ENCODE measurements around the gene CADPS. TPM values are rescaled to one million over a fixed set of nuclear protein-coding genes. Genes with fewer than 3 reads are reported as not detected.

The CADPS gene
- total RNA-seq, 1 donor from 2014 or later = not detected

DNA sequence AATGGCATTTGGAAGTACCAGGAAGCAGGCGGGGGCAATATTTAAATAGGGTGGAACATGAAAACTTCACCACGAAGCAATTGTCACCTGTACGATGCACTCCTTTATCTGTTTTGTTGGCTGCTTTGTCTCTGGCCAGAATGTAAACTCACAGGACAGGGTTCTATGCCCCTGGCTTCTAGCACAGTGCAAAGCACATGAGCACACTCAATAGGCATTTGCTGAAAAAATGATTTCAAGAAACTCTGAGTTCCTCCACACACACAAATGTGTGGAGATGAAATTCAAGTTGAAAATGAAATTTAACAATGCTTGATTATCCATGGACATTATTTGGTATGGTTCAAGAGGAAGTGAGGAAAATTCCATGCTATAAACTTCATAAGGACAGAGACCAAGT lies 272.2 kb downstream of the CADPS start:
- H3K36me3 ChIP-seq = no peaks in the 10 kb centered on the region
- H3K27ac ChIP-seq = no peak overlapping the region
- intact Hi-C loops (cut with DNase I) = loop anchor here (5.0 kb wide), 1 partner anchor 41 kb away; no protein-coding TSS in a partner anchor
- H3K9me3 ChIP-seq = no peaks in the 10 kb centered on the region
- TF ChIP-seq CTCF (IDR thresholded peaks at IDR 0.05) = no peak
- H3K4me3 ChIP-seq = no peak overlapping the region
- no peaks in the 10 kb centered on the region for H3K27me3 ChIP-seq
- DNase-seq (ENCODE audit: low spot score in 2 of 2) = no peak
- H3K4me1 ChIP-seq = peaks cover 4% of the 10 kb centered on the region in 2 donors

GRCh38 chr3:62602129-62602770 lies 273.0 kb downstream of the CADPS start:
- Histone ChIP-seq H3K27me3 (no peaks in the 10 kb centered on the region), H3K9me3 (no peaks in the 10 kb centered on the region), H3K27ac (no peak overlapping the region), H3K4me1 (peaks cover 0 to 2% of the 10 kb centered on the region in 2 donors), H3K4me3 (no peak overlapping the region), H3K36me3 (no peaks in the 10 kb centered on the region)
- no peak for DNase-seq (ENCODE audit: low spot score in 2 of 2)
- intact Hi-C loops (cut with DNase I) = loop anchor here (5.0 kb wide), 1 partner anchor 40 kb away; no protein-coding TSS in a partner anchor
- TF ChIP-seq CTCF (IDR thresholded peaks at IDR 0.05) = no peak

GRCh38 chr3:62601238-62602070 lies 273.8 kb downstream of the CADPS start:
- no peak for TF ChIP-seq CTCF (IDR thresholded peaks at IDR 0.05)
- no peaks in the 10 kb centered on the region for H3K36me3 ChIP-seq
- intact Hi-C loops (cut with DNase I) = loop anchor here (5.0 kb wide), 1 partner anchor 39 kb away; no protein-coding TSS in a partner anchor
- no peak for DNase-seq (ENCODE audit: low spot score in 2 of 2)
- no peak overlapping the region for H3K27ac ChIP-seq
- no peaks in the 10 kb centered on the region for H3K9me3 ChIP-seq
- H3K4me3 ChIP-seq = no peak overlapping the region
- H3K4me1 ChIP-seq = no peaks in the 10 kb centered on the region
- no peaks in the 10 kb centered on the region for H3K27me3 ChIP-seq

- H3K4me3 ChIP-seq = no peak overlapping the region
- intact Hi-C loops (cut with DNase I) = loop anchor here (5.0 kb wide), 1 partner anchor 38 kb away; no protein-coding TSS in a partner anchor
- no peak for TF ChIP-seq CTCF (IDR thresholded peaks at IDR 0.05)
Measured at GRCh38 chr3:62600033-62600432, 275.2 kb downstream of the CADPS start.

GRCh38 chr3:62597491-62597890 lies 277.7 kb downstream of the CADPS start:
- DNase-seq (ENCODE audit: low spot score in 2 of 2) = no peak
- intact Hi-C loops (cut with DNase I) = no loop called here
- no peak for TF ChIP-seq CTCF (IDR thresholded peaks at IDR 0.05)

More at GRCh38 chr3:62600033-62600432, 275.2 kb downstream of the CADPS start:
- Histone ChIP-seq H3K9me3 (no peaks in the 10 kb centered on the region), H3K27me3 (no peaks in the 10 kb centered on the region), H3K27ac (no peak overlapping the region), H3K4me1 (no peaks in the 10 kb centered on the region), H3K36me3 (no peaks in the 10 kb centered on the region)
- DNase-seq (ENCODE audit: low spot score in 2 of 2) = no peak

More at GRCh38 chr3:62597491-62597890, 277.7 kb downstream of the CADPS start:
- H3K9me3 ChIP-seq = no peaks in the 10 kb centered on the region
- no peak overlapping the region for H3K27ac ChIP-seq
- H3K4me3 ChIP-seq = no peak overlapping the region
- no peaks in the 10 kb centered on the region for H3K27me3 ChIP-seq
- no peaks in the 10 kb centered on the region for H3K36me3 ChIP-seq
- H3K4me1 ChIP-seq = no peaks in the 10 kb centered on the region
